Thoracic aorta (tissue), 2 donors: ENCODE data around the gene TFR2. TPM values are rescaled to one million over a fixed set of nuclear protein-coding genes. Genes with fewer than 3 reads are reported as not detected.

Experiments used
- ATAC-seq: fragments of 150-250 bp; one replicate; pipeline ENCODE4 v1.8.0; 2017; ENCODE audit warnings: low read depth; ENCODE audit not compliant: insufficient number of reproducible peaks, low FRiP score
- DNase-seq: peaks from one replicate; pipeline ENCODE4 v3.0.0-alpha.2; 2020; ENCODE audit warnings: low spot score
- H3K27ac ChIP-seq, 2 donors: fragments of 200-600 bp; sonication (generic); 1 replicate in 1 of 2; 2 replicates in 1 of 2; pipeline ENCODE4 v1.5.1; 2016; ENCODE audit warnings: mild to moderate bottlenecking in 2 of 2, moderate library complexity in 2 of 2
- H3K27me3 ChIP-seq: fragments of 200-600 bp; sonication (generic); replicated peaks from 2 replicates; pipeline ENCODE4 v1.6.0; 2016; ENCODE audit warnings: mild to moderate bottlenecking; ENCODE audit not compliant: insufficient read depth
- H3K36me3 ChIP-seq: fragments of 200-600 bp; sonication (generic); one replicate; pipeline ENCODE4 v1.5.1; 2016
- H3K4me1 ChIP-seq, 2 donors: fragments of 200-600 bp; sonication (generic); 1 replicate in 1 of 2; 2 replicates in 1 of 2; pipeline versions ENCODE4 v1.5.1 to v1.6.0; 2016; ENCODE audit warnings: low read depth in 2 of 2, mild to moderate bottlenecking in 1 of 2; ENCODE audit not compliant: control insufficient read depth in 1 of 2
- H3K4me3 ChIP-seq: fragments of 200-600 bp; sonication (generic); 2 replicates; pipeline ENCODE4 v1.5.1; 2016; ENCODE audit warnings: mild to moderate bottlenecking
- H3K9me3 ChIP-seq: fragments of 200-600 bp; sonication (generic); 2 replicates; pipeline ENCODE4 v1.5.1; 2016
- CTCF ChIP-seq: fragments of 200-600 bp; sonication (generic); IDR thresholded peaks from one replicate; pipeline ENCODE4 v1.5.1; 2019; ENCODE audit warnings: antibody characterized with exemption
- total RNA-seq, 2 donors: library from RNA; depleted of rRNA; stranded (reverse); fragments of >200 nt; gene quantifications; one replicate each; pipeline versions ENCODE4 v1.1.0 to v1.2.3, GENCODE V29; 2016

TFR2 gene
- total RNA-seq, 2 donors from 2014 or later = 0.35 to 1.9 TPM

DNA sequence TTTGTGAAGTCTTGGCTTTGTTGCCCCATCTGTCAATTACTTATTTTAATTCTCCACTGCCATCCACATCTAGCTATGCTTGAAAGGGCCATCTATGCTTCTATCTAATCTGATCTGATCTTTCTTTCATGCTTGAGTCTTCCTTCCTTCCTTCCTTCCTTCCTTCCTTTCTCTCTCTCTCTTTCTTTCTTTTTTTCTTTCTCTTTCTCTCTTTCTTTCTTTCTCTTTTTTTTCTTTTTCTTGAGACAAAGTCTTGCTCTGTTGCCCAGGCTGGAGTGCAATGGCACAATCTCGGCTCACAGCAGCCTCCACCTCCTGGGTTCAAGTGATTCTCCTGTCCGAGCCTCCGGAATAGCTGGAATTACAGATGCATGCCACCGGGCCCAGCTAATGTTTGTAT, 11.3 kb downstream of the TFR2 start:
- no peak for TF ChIP-seq CTCF
- Histone ChIP-seq H3K4me1 (peaks cover 8 to 19% of the 10 kb centered on the region in 2 donors), H3K27ac (no peak overlapping the region), H3K36me3 (no peaks in the 10 kb centered on the region), H3K27me3 (no peaks in the 10 kb centered on the region), H3K4me3 (no peak overlapping the region), H3K9me3 (no peaks in the 10 kb centered on the region)
- DNase-seq (no peak), ATAC-seq (no peak)

DNA sequence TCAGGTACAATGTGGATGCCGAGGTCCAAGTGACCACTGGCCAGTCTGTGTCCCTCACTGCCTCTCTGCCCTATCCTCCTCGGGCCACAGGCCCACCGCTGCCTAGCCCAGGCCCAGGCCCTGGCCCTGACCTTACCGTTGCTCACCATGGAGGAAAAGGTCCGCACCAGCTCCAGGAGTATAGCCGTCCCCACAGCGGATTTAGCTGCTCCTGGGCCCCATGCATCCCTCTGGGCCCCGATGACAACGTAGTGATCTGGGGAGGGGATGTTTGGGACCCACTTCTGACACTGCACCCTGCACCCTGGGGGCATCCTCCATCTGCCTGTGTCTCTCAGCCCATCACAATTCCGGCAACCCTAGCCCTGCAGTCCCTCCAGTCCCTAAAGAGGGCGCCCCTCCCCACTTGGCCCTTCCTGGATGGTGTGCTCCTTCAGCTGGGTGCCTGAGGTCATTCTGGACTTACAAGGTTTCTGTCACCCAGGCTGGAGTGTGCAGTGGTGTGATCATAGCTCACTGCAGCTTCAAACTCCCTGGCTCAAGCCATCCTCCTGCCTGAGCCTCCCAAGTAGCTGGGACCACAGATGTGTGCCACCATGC, 12.1 kb downstream of the TFR2 start:
- H3K27ac ChIP-seq = no peak overlapping the region
- H3K36me3 ChIP-seq = no peaks in the 10 kb centered on the region
- no peak for TF ChIP-seq CTCF
- no peak overlapping the region for H3K4me3 ChIP-seq
- no peaks in the 10 kb centered on the region for H3K9me3 ChIP-seq
- DNase-seq (no peak), ATAC-seq (no peak)
- H3K27me3 ChIP-seq = no peaks in the 10 kb centered on the region
- H3K4me1 ChIP-seq = peaks cover 8 to 19% of the 10 kb centered on the region in 2 donors

DNA sequence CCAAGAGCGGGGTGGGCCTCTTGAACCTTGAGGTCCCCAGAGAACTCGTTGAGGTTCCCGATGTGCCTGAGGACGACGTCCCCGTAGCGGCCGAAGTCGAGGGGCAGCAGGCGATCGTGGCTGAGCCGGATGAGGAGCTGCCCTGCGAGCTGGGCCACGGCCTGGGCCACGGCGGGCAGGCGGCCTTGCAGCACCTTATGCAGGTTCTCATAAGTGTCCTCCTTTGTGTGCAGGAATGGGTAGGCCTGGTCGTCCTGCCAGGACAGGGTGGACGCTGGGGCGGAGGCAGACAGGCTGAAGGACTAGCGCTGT, 14.2 kb downstream of the TFR2 start:
- Histone ChIP-seq H3K4me1 (peaks cover 3 to 11% of the 10 kb centered on the region in 2 donors), H3K9me3 (no peaks in the 10 kb centered on the region), H3K27me3 (no peaks in the 10 kb centered on the region), H3K4me3 (no peak overlapping the region), H3K27ac (no peak overlapping the region), H3K36me3 (no peaks in the 10 kb centered on the region)
- DNase-seq = no peak
- no peak for TF ChIP-seq CTCF
- no peak for ATAC-seq

DNA sequence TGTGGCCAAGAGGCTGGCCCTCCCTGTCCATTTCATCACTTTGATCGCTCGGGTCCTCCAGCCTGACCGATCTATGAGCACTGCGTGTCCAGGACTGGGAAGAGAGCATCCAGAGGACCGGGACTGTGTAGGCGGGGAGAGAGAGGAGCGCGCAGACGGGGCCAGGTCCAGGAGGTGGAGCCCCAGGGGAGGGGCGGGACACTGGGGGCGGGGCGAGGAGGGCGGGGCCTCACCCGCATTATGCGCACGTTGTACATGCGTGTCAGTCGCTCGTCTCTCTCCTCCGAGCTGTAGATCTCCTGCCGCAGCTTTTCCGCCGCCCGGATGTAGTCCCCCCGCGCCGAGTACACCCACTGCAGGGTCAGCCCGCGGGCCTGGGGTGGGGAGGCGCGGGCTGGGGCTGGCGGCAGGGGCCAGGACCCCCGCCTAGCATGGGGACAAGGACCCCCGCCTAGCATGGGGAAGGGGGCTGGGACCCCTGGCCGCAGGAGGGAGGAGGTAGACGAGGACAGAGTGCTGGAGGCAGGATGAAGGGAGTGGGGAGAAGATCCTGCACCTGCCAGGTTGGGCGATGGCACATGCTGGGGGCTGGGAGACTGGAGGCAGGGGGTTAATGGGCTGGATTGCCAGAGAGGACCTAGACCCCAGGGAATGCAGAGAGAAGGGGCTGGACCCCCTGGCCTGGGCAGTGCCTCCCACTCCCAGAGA, 14.7 kb downstream of the TFR2 start:
- no peak for TF ChIP-seq CTCF
- ATAC-seq (peak; percentile 42), DNase-seq (peak; percentile 53)
- Histone ChIP-seq H3K4me3 (peak overlapping the region; percentile 66), H3K27me3 (no peaks in the 10 kb centered on the region), H3K27ac (no peak overlapping the region), H3K36me3 (no peaks in the 10 kb centered on the region), H3K9me3 (no peaks in the 10 kb centered on the region), H3K4me1 (peaks cover 3 to 11% of the 10 kb centered on the region in 2 donors)

- no peak for ATAC-seq
- no peak for TF ChIP-seq CTCF
- H3K27ac ChIP-seq = no peak overlapping the region
- H3K27me3 ChIP-seq = no peaks in the 10 kb centered on the region
- no peaks in the 10 kb centered on the region for H3K9me3 ChIP-seq
- H3K4me3 ChIP-seq = peak overlapping the region; percentile 66
- DNase-seq = no peak
- H3K4me1 ChIP-seq = peaks cover 3 to 11% of the 10 kb centered on the region in 2 donors
- no peaks in the 10 kb centered on the region for H3K36me3 ChIP-seq
Observed at GRCh38 chr7:100626055-100626454, 15.3 kb downstream of the TFR2 start.
